GM12892 (cell line): ENCODE data around the gene TTBK2. TPM values are rescaled to one million over a fixed set of nuclear protein-coding genes. Genes with fewer than 3 reads are reported as not detected.
"Not testable (repeated sequence)": the region's sequence is repeated elsewhere in the genome, so short reads cannot be mapped to it uniquely, and the experiment has no call there.

Experiments
- DNase-seq: peaks from one replicate; pipeline ENCODE4 v3.0.0; 2011; ENCODE audit not compliant: insufficient read length
- FAIRE-seq: peaks from 2 replicates; lab custom pipeline; 2011; peaks lifted over from hg19 to GRCh38; lab: Jason Lieb, UNC
- POLR2A ChIP-seq: IDR thresholded peaks from 2 replicates; pipeline ENCODE4 v1.6.1; 2011; ENCODE audit warnings: low read depth, low read length, control low read depth
- POLR2AphosphoS5 ChIP-seq: IDR thresholded peaks from 2 replicates; pipeline ENCODE4 v1.6.1; 2011; ENCODE audit warnings: low read depth, low read length, control low read depth
- TAF1 ChIP-seq: IDR thresholded peaks from 2 replicates; pipeline ENCODE4 v1.6.1; 2011; ENCODE audit warnings: low read depth, mild to moderate bottlenecking, control low read depth, low read length, borderline replicate concordance
- polyA plus RNA-seq: library from polyadenylated mRNA; unstranded; fragments of >200 nt; gene quantifications from one replicate; pipeline ENCODE4 v1.2.1, GENCODE V29; 2012; ENCODE audit warnings: missing spikeins, inconsistent platforms; ENCODE audit not compliant: missing spikeins

Gene TTBK2
- polyA plus RNA-seq = 2.8 TPM

- peak; percentile 76 for DNase-seq
- peak; percentile 100 for FAIRE-seq
- TF ChIP-seq POLR2AphosphoS5 = no peak
- TF ChIP-seq POLR2A = peak; percentile 76; the same call in 1 of the 2 replicates
These were observed at the start of gene TTBK2 for GRCh38 chr15:42920519-42921341. TTBK2 (minus strand) TSS chr15:42920778; CDS start chr15:42878617, 42,161 bp downstream.

- DNase-seq (no peak), FAIRE-seq (no peak)
- TF ChIP-seq TAF1 (no peak), POLR2AphosphoS5 (no peak), POLR2A (no peak)
These were observed 43.9 kb upstream of the TTBK2 start for GRCh38 chr15:42964476-42964875.

GRCh38 chr15:42955518-42955917 is 34.9 kb upstream of the TTBK2 start:
- DNase-seq (no peak), FAIRE-seq (no peak)
- TF ChIP-seq POLR2A = no peak
- TF ChIP-seq POLR2AphosphoS5 = no peak
- TF ChIP-seq TAF1 = no peak

GRCh38 chr15:42954291-42954690 is 33.7 kb upstream of the TTBK2 start:
- TF ChIP-seq POLR2A (no peak), POLR2AphosphoS5 (no peak), TAF1 (no peak)
- no peak for FAIRE-seq
- DNase-seq = no peak

- not testable (repeated sequence) for FAIRE-seq, DNase-seq
These were observed 28.3 kb upstream of the TTBK2 start for GRCh38 chr15:42948898-42949297.

- DNase-seq (no peak), FAIRE-seq (no peak)
- TF ChIP-seq POLR2AphosphoS5 (no peak), TAF1 (no peak), POLR2A (no peak)
These were observed 19.9 kb upstream of the TTBK2 start for GRCh38 chr15:42940527-42940926.

GRCh38 chr15:42939841-42940240 is 19.3 kb upstream of the TTBK2 start:
- FAIRE-seq = no peak
- DNase-seq = no peak
- TF ChIP-seq POLR2A (no peak), POLR2AphosphoS5 (no peak), TAF1 (no peak)

GRCh38 chr15:42937143-42937542 is 16.6 kb upstream of the TTBK2 start:
- TF ChIP-seq POLR2A (no peak), POLR2AphosphoS5 (no peak), TAF1 (no peak)
- DNase-seq (no peak), FAIRE-seq (no peak)

GRCh38 chr15:42933886-42934667 is 13.5 kb upstream of the TTBK2 start:
- TF ChIP-seq POLR2A (no peak), POLR2AphosphoS5 (no peak), TAF1 (no peak)
- DNase-seq = no peak
- FAIRE-seq = no peak

GRCh38 chr15:42932833-42933515 is 12.4 kb upstream of the TTBK2 start:
- DNase-seq = no peak
- TF ChIP-seq POLR2AphosphoS5 = no peak
- no peak for TF ChIP-seq POLR2A
- TF ChIP-seq TAF1 = no peak
- no peak for FAIRE-seq

- DNase-seq = no peak
- no peak for TF ChIP-seq TAF1
- no peak for TF ChIP-seq POLR2A
- TF ChIP-seq POLR2AphosphoS5 = no peak
- FAIRE-seq = no peak
These were observed 11.3 kb upstream of the TTBK2 start for GRCh38 chr15:42931702-42932486.
